SU-DHL-6 (cell line): Measurements from ENCODE around the gene MAP3K1.
"Not testable (repeated sequence)": the region's sequence is repeated elsewhere in the genome, so short reads cannot be mapped to it uniquely, and the experiment has no call there.

Source experiments
- H2AFZ ChIP-seq: fragments of 200-600 bp; sonication (generic); 2 replicates; pipeline ENCODE4 v1.6.1; 2014; ENCODE audit warnings: low read depth, mild to moderate bottlenecking, moderate library complexity, mixed read lengths, antibody characterized with exemption, low read length; ENCODE audit not compliant: severe bottlenecking
- H3F3A ChIP-seq: fragments of 200-600 bp; shearing (Covaris generic); 2 replicates; pipeline ENCODE4 v1.6.0; 2016; ENCODE audit warnings: antibody characterized with exemption, mild to moderate bottlenecking; ENCODE audit not compliant: insufficient read depth
- H3K27ac ChIP-seq: fragments of 200-600 bp; sonication (generic); 2 replicates; pipeline ENCODE4 v1.5.1; 2016; ENCODE audit warnings: low read depth, mild to moderate bottlenecking, low read length, moderate library complexity, mixed read lengths
- H3K27me3 ChIP-seq: fragments of 200-600 bp; sonication (generic), shearing (Covaris generic); 2 replicates; pipeline ENCODE4 v1.6.0; 2014; ENCODE audit warnings: mild to moderate bottlenecking, low read length
- H3K36me3 ChIP-seq: fragments of 200-600 bp; sonication (generic); 2 replicates; pipeline ENCODE4 v1.6.1; 2014; ENCODE audit warnings: mild to moderate bottlenecking, low read length, mixed read lengths
- H3K4me2 ChIP-seq: fragments of 300-600, 200-600 bp; shearing (Covaris generic), sonication (generic); 2 replicates; pipeline ENCODE4 v1.6.0; 2014; ENCODE audit warnings: low read length, low read depth, mild to moderate bottlenecking; ENCODE audit not compliant: poor library complexity, severe bottlenecking
- H3K4me3 ChIP-seq: fragments of 200-600 bp; sonication (generic); 2 replicates; pipeline ENCODE4 v1.5.1; 2014; ENCODE audit warnings: antibody characterized with exemption, low read length, mild to moderate bottlenecking, mixed read lengths; ENCODE audit not compliant: insufficient read depth, poor library complexity, severe bottlenecking
- H3K79me2 ChIP-seq: fragments of 200-600 bp; sonication (generic); 2 replicates; pipeline ENCODE4 v1.6.1; 2014; ENCODE audit warnings: mild to moderate bottlenecking, low read length, moderate library complexity; ENCODE audit not compliant: insufficient read depth
- H3K9ac ChIP-seq: fragments of 200-600 bp; sonication (generic); 2 replicates; pipeline ENCODE4 v1.7.0; 2014; ENCODE audit warnings: mild to moderate bottlenecking, low read length
- H3K9me2 ChIP-seq: fragments of 200-600 bp; sonication (generic); replicated peaks from 2 replicates; pipeline ENCODE4 v1.6.1; 2014; ENCODE audit warnings: low read length; ENCODE audit not compliant: insufficient read depth
- H3K9me3 ChIP-seq: fragments of 200-600 bp; sonication (generic); 2 replicates; pipeline ENCODE4 v1.6.1; 2014; ENCODE audit warnings: low read length, mixed read lengths; ENCODE audit not compliant: insufficient read depth
- H4K20me1 ChIP-seq: fragments of 200-600 bp; sonication (generic); 2 replicates; pipeline ENCODE4 v1.6.1; 2014; ENCODE audit warnings: low read depth, mild to moderate bottlenecking, antibody characterized with exemption, low read length, moderate library complexity, mixed read lengths
- EZH2phosphoT487 ChIP-seq: fragments of 200-600 bp; sonication (generic), shearing (Covaris generic); conservative IDR thresholded peaks from 2 replicates; pipeline ENCODE4 v1.6.1; 2018; ENCODE audit warnings: mild to moderate bottlenecking, antibody characterized with exemption, low read length, moderate library complexity, mixed read lengths
- TF ChIP-seq, protein P1 (sequence below): fragments of 200-600 bp; sonication (generic); IDR thresholded peaks from one replicate; pipeline ENCODE4 v1.5.1; 2017; ENCODE audit warnings: antibody characterized with exemption, mild to moderate bottlenecking, low read length, moderate library complexity; ENCODE audit not compliant: insufficient read depth, poor library complexity, severe bottlenecking

Gene MAP3K1

DNA sequence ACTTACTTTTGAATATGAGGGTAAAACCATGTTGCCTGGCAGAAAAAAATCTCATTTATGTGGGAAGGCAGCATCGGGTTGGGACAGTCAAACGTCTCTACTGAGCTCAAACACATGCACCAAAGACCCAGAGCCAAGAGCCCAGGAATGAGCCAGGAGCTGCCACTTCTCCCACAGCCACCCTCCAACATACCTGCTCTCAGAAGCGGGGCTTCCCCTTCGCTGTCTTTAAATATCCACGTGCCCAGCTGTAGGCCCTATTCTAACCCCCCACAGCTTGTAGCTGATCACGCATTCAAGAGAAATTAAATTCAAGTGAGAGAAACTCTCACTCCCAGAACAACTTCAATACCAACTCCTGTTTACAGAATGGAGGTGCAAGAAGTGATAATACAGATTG, 42.6 kb upstream of the MAP3K1 start:
- H3K9ac ChIP-seq = no peak overlapping the region
- H2AFZ ChIP-seq = no peak overlapping the region
- no peaks in the 10 kb centered on the region for H3K27me3 ChIP-seq
- no peak overlapping the region for H3K4me2 ChIP-seq
- H3K9me3 ChIP-seq = no peaks in the 10 kb centered on the region
- H4K20me1 ChIP-seq = no peaks in the 10 kb centered on the region
- no peaks in the 10 kb centered on the region for H3K36me3 ChIP-seq
- no peak overlapping the region for H3K27ac ChIP-seq
- H3K4me3 ChIP-seq = no peak overlapping the region
- no peaks in the 10 kb centered on the region for H3K79me2 ChIP-seq
- no peak for TF ChIP-seq EZH2phosphoT487
- TF ChIP-seq, protein P1, sequence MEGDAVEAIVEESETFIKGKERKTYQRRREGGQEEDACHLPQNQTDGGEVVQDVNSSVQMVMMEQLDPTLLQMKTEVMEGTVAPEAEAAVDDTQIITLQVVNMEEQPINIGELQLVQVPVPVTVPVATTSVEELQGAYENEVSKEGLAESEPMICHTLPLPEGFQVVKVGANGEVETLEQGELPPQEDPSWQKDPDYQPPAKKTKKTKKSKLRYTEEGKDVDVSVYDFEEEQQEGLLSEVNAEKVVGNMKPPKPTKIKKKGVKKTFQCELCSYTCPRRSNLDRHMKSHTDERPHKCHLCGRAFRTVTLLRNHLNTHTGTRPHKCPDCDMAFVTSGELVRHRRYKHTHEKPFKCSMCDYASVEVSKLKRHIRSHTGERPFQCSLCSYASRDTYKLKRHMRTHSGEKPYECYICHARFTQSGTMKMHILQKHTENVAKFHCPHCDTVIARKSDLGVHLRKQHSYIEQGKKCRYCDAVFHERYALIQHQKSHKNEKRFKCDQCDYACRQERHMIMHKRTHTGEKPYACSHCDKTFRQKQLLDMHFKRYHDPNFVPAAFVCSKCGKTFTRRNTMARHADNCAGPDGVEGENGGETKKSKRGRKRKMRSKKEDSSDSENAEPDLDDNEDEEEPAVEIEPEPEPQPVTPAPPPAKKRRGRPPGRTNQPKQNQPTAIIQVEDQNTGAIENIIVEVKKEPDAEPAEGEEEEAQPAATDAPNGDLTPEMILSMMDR = no peak
- H3F3A ChIP-seq = no peaks in the 10 kb centered on the region
- H3K9me2 ChIP-seq = no peaks in the 10 kb centered on the region

- Histone ChIP-seq H4K20me1 (no peaks in the 10 kb centered on the region), H3K9ac (no peak overlapping the region), H3K4me2 (no peak overlapping the region), H3K79me2 (no peaks in the 10 kb centered on the region), H3F3A (no peaks in the 10 kb centered on the region), H3K4me3 (no peak overlapping the region), H3K27ac (no peak overlapping the region), H3K36me3 (no peaks in the 10 kb centered on the region), H3K27me3 (no peaks in the 10 kb centered on the region), H3K9me2 (no peaks in the 10 kb centered on the region), H3K9me3 (no peaks in the 10 kb centered on the region), H2AFZ (no peak overlapping the region)
- no peak for TF ChIP-seq EZH2phosphoT487
- TF ChIP-seq, protein P1 = no peak
Measured at GRCh38 chr5:56774957-56775356, 40.4 kb upstream of the MAP3K1 start.

DNA sequence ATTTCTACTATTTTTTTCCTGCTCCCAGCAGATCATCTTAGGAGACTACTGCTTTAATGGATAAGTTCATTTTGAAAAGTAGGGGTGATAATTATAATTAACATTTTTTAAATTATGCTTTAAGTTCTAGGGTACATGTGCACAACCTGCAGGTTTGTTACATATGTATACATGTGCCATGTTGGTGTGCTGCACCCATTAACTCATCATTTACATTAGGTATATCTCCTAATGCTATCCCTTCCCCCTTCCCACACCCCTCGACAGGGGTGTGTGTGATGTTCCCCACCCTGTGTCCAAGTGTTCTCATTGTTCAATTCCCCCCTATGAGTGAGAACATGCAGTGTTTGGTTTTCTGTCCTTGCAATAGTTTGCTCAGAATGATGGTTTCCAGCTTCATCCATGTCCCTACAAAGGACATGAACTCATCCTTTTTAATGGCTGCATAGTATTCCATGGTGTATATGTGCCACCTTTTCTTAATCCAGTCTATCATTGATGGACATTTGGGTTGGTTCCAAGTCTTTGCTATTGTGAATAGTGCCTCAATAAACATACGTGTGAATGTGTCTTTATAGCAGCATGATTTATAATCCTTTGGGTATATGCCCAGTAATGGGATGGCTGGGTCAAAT, 39.0 kb upstream of the MAP3K1 start:
- not testable (repeated sequence) for H3K4me2 ChIP-seq, H3K36me3 ChIP-seq, H3K9me3 ChIP-seq, H2AFZ ChIP-seq, H3K27ac ChIP-seq, H3K4me3 ChIP-seq, H3K9ac ChIP-seq, H3F3A ChIP-seq, H4K20me1 ChIP-seq, H3K27me3 ChIP-seq, H3K79me2 ChIP-seq, H3K9me2 ChIP-seq

- no peaks in the 10 kb centered on the region for H4K20me1 ChIP-seq
- H3K27me3 ChIP-seq = no peaks in the 10 kb centered on the region
- no peaks in the 10 kb centered on the region for H3K9me2 ChIP-seq
- no peak overlapping the region for H3K9ac ChIP-seq
- no peaks in the 10 kb centered on the region for H3K36me3 ChIP-seq
- no peak overlapping the region for H2AFZ ChIP-seq
- H3K79me2 ChIP-seq = no peaks in the 10 kb centered on the region
- TF ChIP-seq EZH2phosphoT487 = no peak
- TF ChIP-seq, protein P1 = no peak
- no peak overlapping the region for H3K4me3 ChIP-seq
- H3F3A ChIP-seq = no peaks in the 10 kb centered on the region
- no peaks in the 10 kb centered on the region for H3K9me3 ChIP-seq
- no peak overlapping the region for H3K4me2 ChIP-seq
- H3K27ac ChIP-seq = no peak overlapping the region
Measured at GRCh38 chr5:56783261-56783660, 32.1 kb upstream of the MAP3K1 start.
